ENCODE results near the gene GTPBP6. TPM values are rescaled to one million over a fixed set of nuclear protein-coding genes. Genes with fewer than 3 reads are reported as not detected.
"Not testable (repeated sequence)": the region's sequence is repeated elsewhere in the genome, so short reads cannot be mapped to it uniquely, and the experiment has no call there.

Gene GTPBP6
- polyA plus RNA-seq, 1 experiment, result 15.5 TPM

DNA sequence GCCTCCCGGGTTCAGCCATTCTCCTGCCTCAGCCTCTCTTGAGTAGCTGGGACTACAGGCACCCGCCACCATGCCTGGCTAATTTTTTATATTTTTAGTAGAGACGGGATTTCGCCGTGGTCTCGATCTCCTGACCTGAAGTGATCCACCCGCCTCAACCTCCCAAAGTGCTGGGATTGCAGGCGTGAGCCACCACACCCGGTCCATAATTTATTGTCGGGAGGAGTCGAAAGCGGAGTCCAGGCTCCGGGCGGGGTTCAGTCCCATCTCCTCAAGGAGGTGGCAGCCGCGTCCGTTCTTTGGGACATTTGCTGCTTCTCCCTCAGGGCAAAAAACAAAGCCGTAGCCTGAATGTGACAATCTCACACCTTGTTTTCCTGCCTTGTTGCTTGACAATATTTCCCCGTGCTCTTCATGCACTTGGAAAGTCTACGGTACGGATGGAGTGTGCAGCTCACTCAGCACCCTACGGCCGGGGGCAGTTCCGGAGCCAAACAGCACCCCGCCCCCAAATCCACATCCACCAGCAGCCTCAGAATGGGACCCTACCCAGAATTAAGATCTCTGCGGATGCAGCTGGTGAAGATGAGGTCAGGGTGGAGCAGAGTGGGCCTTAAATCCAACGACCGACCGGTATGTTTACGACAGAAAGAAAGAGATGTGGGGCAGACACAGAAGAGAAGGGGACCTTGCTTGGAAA, 9.6 kb downstream of the GTPBP6 start:
- H3K27me3 ChIP-seq (ENCODE audit: control insufficient read depth, insufficient read depth, low read length), result no peaks in the 10 kb centered on the region
- no peak for DNase-seq (ENCODE audit: low read depth, low spot score)
- TF ChIP-seq CTCF (IDR thresholded peaks at IDR 0.05; ENCODE audit: low read depth, low read length), result no peak
- no peak overlapping the region for H3K27ac ChIP-seq (ENCODE audit: low read depth, low read length)
- ChIA-PET CTCF (no interaction called here), POLR2A (no interaction called here)
- peaks cover 10% of the 10 kb centered on the region; the same call in 1 of the 2 replicates for H3K9me3 ChIP-seq (ENCODE audit: control insufficient read depth, insufficient read depth, low read length)
- no peak overlapping the region for H3K4me3 ChIP-seq (ENCODE audit: low read depth, low read length)

- peaks cover 18% of the 10 kb centered on the region for H3K9me3 ChIP-seq (ENCODE audit: control insufficient read depth, insufficient read depth, low read length)
- DNase-seq (ENCODE audit: low read depth, low spot score), result no peak
- POLR2A ChIA-PET, result no interaction called here
Measured at GRCh38 chrX:307261-308111, 11.1 kb downstream of the GTPBP6 start.

DNA sequence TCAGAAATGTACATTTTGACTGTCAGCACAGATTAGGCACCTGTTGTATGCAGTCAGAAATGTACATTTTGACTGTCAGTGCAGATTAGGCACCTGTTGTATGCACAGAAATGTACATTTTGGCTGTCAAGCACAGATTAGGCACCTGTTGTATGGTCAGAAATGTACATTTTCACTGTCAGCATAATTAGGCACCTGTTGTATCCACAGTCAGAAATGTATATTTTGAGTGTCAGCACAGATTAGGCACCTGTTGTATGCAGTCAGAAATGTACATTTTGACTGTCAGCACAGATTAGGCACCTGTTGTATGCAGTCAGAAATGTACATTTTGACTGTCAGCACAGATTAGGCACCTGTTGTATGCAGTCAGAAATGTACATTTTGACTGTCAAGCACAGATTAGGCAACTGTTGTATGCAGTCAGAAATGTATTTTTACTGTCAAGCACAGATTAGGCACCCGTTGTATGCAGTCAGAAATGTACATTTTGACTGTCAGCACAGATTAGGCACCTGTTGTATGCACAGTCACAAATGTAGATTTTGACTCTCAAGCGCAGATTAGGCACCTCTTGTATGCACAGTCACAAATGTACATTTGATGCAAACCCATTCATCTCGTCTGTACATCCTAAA, 11.9 kb downstream of the GTPBP6 start:
- H3K4me3 ChIP-seq (ENCODE audit: low read depth, low read length); H3K27me3 ChIP-seq (ENCODE audit: control insufficient read depth, insufficient read depth, low read length); CTCF ChIA-PET; DNase-seq (ENCODE audit: low read depth, low spot score); POLR2A ChIA-PET; H3K27ac ChIP-seq (ENCODE audit: low read depth, low read length): not testable (repeated sequence)
- peaks cover 25% of the 10 kb centered on the region for H3K9me3 ChIP-seq (ENCODE audit: control insufficient read depth, insufficient read depth, low read length)

More at GRCh38 chrX:307261-308111, 11.1 kb downstream of the GTPBP6 start:
- no peak for TF ChIP-seq CTCF (IDR thresholded peaks at IDR 0.05; ENCODE audit: low read depth, low read length)
- CTCF ChIA-PET, result no interaction called here
- Histone ChIP-seq H3K27me3 (ENCODE audit: control insufficient read depth, insufficient read depth, low read length) (no peaks in the 10 kb centered on the region), H3K27ac (ENCODE audit: low read depth, low read length) (no peak overlapping the region), H3K4me3 (ENCODE audit: low read depth, low read length) (no peak overlapping the region)

DNA sequence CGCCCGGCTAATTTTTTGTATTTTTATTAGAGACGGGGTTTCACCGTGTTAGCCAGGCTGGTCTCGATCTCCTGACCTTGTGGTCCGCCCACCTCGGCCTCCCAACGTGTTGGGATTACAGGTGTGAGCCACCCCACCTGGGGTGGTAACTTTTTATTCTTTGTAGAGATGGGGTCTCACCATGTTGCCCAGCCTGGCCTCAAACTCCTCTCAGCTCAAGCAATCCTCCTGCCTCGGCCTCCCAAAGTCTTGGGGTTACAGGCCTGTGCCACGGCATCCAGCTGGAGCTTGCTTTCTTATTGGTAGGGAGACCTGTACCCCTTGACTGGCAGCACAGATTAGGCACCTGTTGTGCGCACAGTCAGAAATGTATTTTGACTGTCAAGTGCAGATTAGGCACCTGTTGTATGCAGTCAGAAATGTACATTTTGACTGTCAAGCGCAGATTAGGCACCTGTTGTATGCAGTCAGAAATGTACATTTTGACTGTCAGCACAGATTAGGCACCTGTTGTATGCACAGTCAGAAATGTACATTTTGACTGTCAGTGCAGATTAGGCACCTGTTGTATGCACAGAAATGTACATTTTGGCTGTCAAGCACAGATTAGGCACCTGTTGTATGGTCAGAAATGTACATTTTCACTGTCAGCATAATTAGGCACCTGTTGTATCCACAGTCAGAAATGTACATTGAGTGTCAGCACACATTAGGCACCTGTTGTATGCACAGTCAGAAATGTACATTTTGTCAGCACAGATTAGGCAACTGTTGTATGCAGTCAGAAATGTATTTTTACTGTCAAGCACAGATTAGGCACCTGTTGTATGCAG, 12.6 kb downstream of the GTPBP6 start:
- H3K27ac ChIP-seq (ENCODE audit: low read depth, low read length); CTCF ChIA-PET; POLR2A ChIA-PET; H3K27me3 ChIP-seq (ENCODE audit: control insufficient read depth, insufficient read depth, low read length); H3K4me3 ChIP-seq (ENCODE audit: low read depth, low read length); DNase-seq (ENCODE audit: low read depth, low spot score): not testable (repeated sequence)
- H3K9me3 ChIP-seq (ENCODE audit: control insufficient read depth, insufficient read depth, low read length), result peaks cover 26% of the 10 kb centered on the region

GRCh38 chrX:302975-303374, 15.6 kb downstream of the GTPBP6 start:
- ChIA-PET CTCF (no interaction called here), POLR2A (no interaction called here)
- DNase-seq (ENCODE audit: low read depth, low spot score), result no peak
- H3K27me3 ChIP-seq (ENCODE audit: control insufficient read depth, insufficient read depth, low read length), result no peaks in the 10 kb centered on the region
- H3K9me3 ChIP-seq (ENCODE audit: control insufficient read depth, insufficient read depth, low read length), result peaks cover 30% of the 10 kb centered on the region
- H3K27ac ChIP-seq (ENCODE audit: low read depth, low read length), result no peak overlapping the region
- no peak for TF ChIP-seq CTCF (IDR thresholded peaks at IDR 0.05; ENCODE audit: low read depth, low read length)
- no peak overlapping the region for H3K4me3 ChIP-seq (ENCODE audit: low read depth, low read length)
